Urothelium cell line (cell line): ENCODE results near the gene DYNC1LI1.
"Not testable (repeated sequence)": the region's sequence is repeated elsewhere in the genome, so short reads cannot be mapped to it uniquely, and the experiment has no call there.

Experiments used
- DNase-seq: peaks from one replicate; pipeline ENCODE4 v3.0.0; 2011; ENCODE audit warnings: low spot score, mixed read lengths
- FAIRE-seq: peaks from 2 replicates; lab custom pipeline; 2011; peaks lifted over from hg19 to GRCh38; lab: Jason Lieb, UNC

The DYNC1LI1 gene

DNA sequence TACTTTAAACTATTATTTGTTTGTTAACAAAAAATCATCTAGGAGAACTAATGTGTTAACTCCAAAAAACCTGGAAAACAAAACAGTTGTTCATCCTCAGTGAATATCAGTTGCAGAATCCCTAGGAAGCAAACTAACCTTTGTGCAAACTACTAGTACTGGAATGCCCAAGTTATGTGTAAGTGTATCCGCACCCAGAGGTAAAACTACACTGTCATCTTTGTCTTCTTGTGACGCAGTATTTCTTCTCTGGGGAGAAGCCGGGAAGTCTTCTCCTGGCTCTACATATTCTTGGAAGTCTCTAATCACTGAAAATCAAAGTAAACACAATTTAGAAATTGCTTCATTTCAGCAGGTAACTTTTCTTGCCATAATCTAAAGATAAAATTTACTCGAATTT, 29.8 kb downstream of the DYNC1LI1 start:
- DNase-seq (no peak), FAIRE-seq (no peak)

GRCh38 chr3:32532434-32532833, 38.2 kb downstream of the DYNC1LI1 start:
- FAIRE-seq (no peak), DNase-seq (no peak)

DNA sequence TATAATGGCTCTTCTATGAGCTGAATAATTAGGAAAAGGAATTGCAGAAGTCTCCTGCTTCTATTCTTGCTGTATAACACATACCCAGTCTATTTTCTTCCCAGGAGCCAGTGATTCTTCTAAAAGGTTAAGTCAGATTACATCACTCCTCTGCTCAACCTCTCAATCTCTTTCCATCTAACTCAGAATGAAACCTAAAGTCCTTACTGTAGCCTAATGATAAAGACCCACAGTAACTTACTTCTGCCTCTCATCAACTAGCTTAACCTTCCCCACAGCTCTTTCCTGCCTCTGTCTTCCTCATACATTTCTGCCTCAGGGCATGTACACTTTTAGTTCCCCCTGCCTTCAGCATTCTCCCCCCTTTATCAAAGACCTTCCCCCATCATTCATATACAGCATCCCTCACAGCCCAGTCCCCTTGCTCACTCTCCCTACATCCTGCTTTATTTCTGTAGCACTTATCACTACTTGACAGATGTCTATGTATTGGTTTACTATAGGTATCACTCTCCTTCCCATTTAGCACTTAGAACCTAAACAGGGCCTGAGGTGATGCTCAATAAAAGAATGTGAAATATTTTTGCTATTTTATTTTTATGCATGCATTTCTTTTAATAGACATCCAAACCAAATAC, 39.5 kb downstream of the DYNC1LI1 start:
- DNase-seq (no peak), FAIRE-seq (no peak)

- DNase-seq (no peak), FAIRE-seq (no peak)
These were observed 44.9 kb downstream of the DYNC1LI1 start for GRCh38 chr3:32525720-32526119.

- FAIRE-seq (no peak), DNase-seq (no peak)
These were observed 48.0 kb downstream of the DYNC1LI1 start for GRCh38 chr3:32522682-32523081.

DNA sequence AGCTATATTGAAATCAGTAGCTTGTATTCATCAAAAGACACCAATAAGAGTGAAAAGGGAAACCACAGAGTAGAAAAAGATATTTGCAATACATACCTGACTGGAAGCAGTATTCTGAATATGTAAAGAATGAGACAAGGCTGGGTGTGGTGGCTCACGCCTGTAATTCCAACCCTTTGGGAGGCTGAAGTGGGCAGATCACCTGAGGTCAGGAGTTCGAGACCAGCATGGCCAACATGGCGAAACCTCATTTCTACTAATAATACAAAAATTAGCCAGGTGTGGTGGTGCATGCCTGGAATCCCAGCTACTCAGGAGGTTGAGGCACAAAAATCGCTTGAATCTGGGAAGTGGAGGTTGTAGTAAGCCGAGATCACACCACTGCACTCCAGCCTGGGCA, 51.7 kb downstream of the DYNC1LI1 start:
- not testable (repeated sequence) for FAIRE-seq, DNase-seq

GRCh38 chr3:32516751-32517150, 53.9 kb downstream of the DYNC1LI1 start:
- not testable (repeated sequence) for FAIRE-seq, DNase-seq

DNA sequence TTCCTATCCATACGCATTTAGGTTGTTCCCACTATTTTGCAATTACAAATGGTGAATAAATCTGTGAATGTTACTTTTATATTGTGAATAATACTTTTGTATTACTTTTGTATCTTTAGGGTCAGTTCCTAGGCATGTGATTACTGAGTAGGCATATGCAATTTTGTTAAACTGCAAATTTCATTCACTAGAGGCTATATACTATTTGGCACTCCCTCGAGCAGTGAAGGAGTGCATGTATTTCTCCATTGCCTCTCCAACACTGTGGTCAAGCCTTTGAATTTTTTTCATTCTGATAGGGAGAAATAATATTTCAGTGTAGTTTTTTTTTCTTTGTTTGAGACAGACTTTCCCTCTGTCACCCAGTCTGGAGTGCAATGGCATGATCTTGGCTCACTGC, 59.7 kb downstream of the DYNC1LI1 start:
- FAIRE-seq, result no peak
- no peak for DNase-seq

- DNase-seq, result peak; percentile 64
- no peak for FAIRE-seq
These were observed 60.5 kb downstream of the DYNC1LI1 start for GRCh38 chr3:32510075-32510724.

DNA sequence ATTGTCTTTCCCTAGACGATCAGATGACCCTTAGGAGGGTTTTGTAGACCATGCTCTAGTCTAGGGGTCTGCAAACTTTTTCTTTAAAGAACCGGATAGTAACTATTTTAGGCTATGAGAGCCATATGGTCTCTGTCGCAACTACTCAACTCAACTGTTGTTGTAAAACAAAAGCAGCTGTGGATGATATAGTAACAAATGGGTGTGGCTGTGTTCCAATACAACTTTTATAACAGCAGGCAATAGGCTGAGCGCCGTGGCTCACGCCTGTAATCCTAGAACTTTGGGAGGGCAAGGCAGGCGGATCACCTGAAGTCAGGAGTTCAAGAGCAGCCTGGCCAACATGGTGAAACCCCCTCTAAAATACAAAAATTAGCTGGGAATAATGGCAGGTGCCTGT, 61.9 kb downstream of the DYNC1LI1 start:
- no peak for FAIRE-seq
- no peak for DNase-seq

DNA sequence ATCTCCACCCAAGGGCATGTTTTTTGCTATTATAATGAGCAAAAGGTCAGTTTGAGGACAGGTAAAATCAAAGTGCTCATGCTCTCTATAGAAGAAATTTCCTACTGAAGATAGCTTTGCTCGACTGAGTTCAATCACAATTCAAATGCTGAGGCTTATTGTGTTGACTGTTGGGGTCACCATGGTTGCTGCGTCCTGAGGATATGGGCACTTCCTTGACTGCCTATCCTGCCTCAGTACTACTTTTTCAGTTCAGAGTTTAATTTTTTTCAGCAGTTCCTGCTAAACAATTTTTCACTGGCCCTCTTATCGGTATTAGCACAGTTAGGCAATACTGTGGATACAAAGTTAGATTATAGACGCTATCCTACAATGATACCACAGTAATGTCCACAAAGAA, 64.2 kb downstream of the DYNC1LI1 start:
- FAIRE-seq, result no peak
- no peak for DNase-seq

DNA sequence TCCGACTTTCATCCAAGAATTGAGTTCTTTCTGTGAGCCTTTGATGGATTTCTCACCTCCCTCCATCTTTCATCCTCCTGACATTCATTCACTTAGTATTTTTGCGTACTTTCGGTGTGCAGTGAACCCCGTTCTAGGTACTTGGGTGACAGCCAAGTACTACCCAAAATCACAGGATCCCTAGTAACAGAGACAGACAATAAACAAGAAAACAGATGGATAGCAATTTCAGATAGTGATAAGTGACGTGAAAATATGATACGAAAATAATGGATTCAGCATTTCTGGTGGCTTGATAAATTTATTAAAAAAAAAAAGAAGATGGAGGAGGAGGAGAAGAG, 67.7 kb downstream of the DYNC1LI1 start:
- DNase-seq, result no peak
- FAIRE-seq, result no peak

GRCh38 chr3:32502118-32502945, 68.3 kb downstream of the DYNC1LI1 start, which contains the start of gene CMTM6:
TSS of gene CMTM6 (minus strand) at chr3:32502852. CDS start at chr3:32502745, 107 bp downstream.
- DNase-seq, result peak; percentile 96
- no peak for FAIRE-seq

DNA sequence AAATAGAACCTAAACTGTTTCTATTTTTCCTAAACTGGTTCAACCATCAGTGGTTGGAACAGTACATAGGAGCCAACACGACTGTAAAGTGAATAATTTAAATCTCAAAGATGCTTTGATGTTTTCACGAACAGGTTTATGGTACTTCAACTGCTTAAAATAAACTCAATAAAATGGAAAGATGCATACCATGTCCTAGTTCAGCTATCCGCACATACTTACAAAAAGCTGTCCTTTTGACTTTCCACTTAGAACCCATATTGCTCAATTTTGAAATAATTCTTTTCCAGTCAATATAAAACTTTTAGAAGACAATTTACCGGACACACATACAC, 68.9 kb downstream of the DYNC1LI1 start:
- no peak for DNase-seq

GRCh38 chr3:32500880-32501782, 69.5 kb downstream of the DYNC1LI1 start:
- FAIRE-seq (no peak), DNase-seq (peak; percentile 16)

More for the DNA sequence above, 68.9 kb downstream of the DYNC1LI1 start:
- no peak for FAIRE-seq

GRCh38 chr3:32500231-32500630, 70.4 kb downstream of the DYNC1LI1 start:
- DNase-seq (no peak), FAIRE-seq (no peak)

DNA sequence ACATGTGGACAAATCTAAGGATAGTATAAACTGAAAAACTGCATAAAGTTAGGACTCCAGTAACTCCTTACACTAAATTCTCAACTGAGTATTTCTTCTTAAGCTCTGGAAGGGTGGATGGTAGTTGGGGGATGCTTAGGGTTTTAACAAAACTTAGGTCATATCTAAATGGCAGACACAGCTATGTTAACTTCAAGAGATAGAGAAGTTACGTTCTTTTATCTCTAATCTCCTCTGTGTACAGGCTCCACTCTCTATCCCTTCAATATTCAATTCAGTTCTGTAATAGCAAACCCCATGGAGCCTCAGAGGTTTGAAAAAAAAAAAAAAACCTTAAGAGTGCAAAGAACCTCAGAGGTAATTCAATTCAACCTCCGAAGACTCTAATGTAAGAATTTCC, 71.1 kb downstream of the DYNC1LI1 start:
- FAIRE-seq (no peak), DNase-seq (no peak)

GRCh38 chr3:32498992-32499391, 71.7 kb downstream of the DYNC1LI1 start:
- no peak for DNase-seq
- FAIRE-seq, result no peak

DNA sequence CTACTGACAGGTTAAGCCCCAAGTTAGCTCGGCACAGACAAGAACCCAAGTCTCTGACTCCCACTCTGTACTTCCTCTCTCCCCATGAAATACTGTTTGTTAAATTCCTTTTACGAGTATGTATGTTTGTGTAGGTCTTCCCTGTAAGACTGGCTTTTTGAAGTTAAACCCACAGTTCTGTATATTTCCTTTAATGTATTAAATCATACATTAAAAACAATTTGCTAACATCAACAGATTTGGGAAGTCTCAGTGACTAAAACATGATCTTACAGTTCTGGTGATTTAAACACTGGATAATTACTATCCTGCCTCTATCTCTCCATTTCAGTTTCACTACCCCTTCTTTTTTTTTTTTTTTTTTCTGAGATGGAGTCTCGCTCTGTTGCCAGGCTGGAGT, 72.4 kb downstream of the DYNC1LI1 start:
- FAIRE-seq, result no peak

GRCh38 chr3:32495609-32496008, 75.0 kb downstream of the DYNC1LI1 start:
- FAIRE-seq, result no peak
- DNase-seq, result no peak

More for the DNA sequence above, 72.4 kb downstream of the DYNC1LI1 start:
- no peak for DNase-seq

- DNase-seq (no peak), FAIRE-seq (no peak)
These were observed 75.6 kb downstream of the DYNC1LI1 start for GRCh38 chr3:32495085-32495484.
